Measurements from ENCODE around the gene NUDCD2. TPM values are rescaled to one million over a fixed set of nuclear protein-coding genes. Genes with fewer than 3 reads are reported as not detected.

NUDCD2 gene
- total RNA-seq, 1 experiment from 2014 or later = 56.8 TPM

- intact Hi-C loops (cut with micrococcal nuclease) = no loop called here
- RAD21 ChIA-PET (ENCODE audit: low non-redundant PET in 1 of 2, low total read pairs in 2 of 2, uncharacterized antibody in 2 of 2, unreplicated experiment in 2 of 2) = no interaction called here
- Histone ChIP-seq H3K36me3 (ENCODE audit: control insufficient read depth in 1 of 2, insufficient read depth in 2 of 2, low read length in 2 of 2) (no peaks in the 10 kb centered on the region), H3K4me3 (replicated peaks in 1 of 2; ENCODE audit: low read depth in 1 of 2, low read length in 2 of 2) (no peak overlapping the region), H3K27me3 (ENCODE audit: insufficient read depth, low read length) (no peaks in the 10 kb centered on the region), H3K4me1 (ENCODE audit: control insufficient read depth in 1 of 2, insufficient read depth in 2 of 2, low read length in 2 of 2) (peaks cover 0 to 11% of the 10 kb centered on the region in 2 experiments; a peak in 3 of 4 replicates), H3K79me2 (ENCODE audit: insufficient read depth, low read length) (peaks cover 8% of the 10 kb centered on the region), H3K4me2 (ENCODE audit: low read length) (no peak overlapping the region), H3K27ac (ENCODE audit: low read depth, low read length) (no peak overlapping the region), H3K9me3 (ENCODE audit: control insufficient read depth in 1 of 2, insufficient read depth in 1 of 2, low read depth in 1 of 2, low read length in 2 of 2) (no peaks in the 10 kb centered on the region), H2AFZ (ENCODE audit: low read depth, low read length, poor library complexity, severe bottlenecking) (no peak overlapping the region), H3K9ac (ENCODE audit: low read length) (no peak overlapping the region), H3K9me2 (ENCODE audit: insufficient read depth) (no peaks in the 10 kb centered on the region), H4K20me1 (ENCODE audit: insufficient read depth) (no peaks in the 10 kb centered on the region)
- ATAC-seq (no peak), DNase-seq (ENCODE audit: low read depth, low spot score) (no peak)
- CTCF ChIA-PET = no interaction called here
- BruUV-seq (replicated peaks) = no TSS peak
- POLR2A ChIA-PET = no interaction called here
- TF ChIP-seq ZFX (IDR thresholded peaks at IDR 0.05) (no peak), EGR1 (IDR thresholded peaks at IDR 0.05; ENCODE audit: low read depth) (no peak), JUND (IDR thresholded peaks at IDR 0.05) (no peak), ZBTB33 (IDR thresholded peaks at IDR 0.05; ENCODE audit: extremely low read depth, insufficient replicate concordance, low read length) (no peak), CBX3 (IDR thresholded peaks at IDR 0.05; ENCODE audit: low read depth) (no peak), ELF1 (IDR thresholded peaks at IDR 0.05; ENCODE audit: borderline replicate concordance, low read depth) (no peak), POLR2A (IDR thresholded peaks at IDR 0.05; ENCODE audit: borderline replicate concordance, extremely low read depth, insufficient read depth, insufficient read length) (no peak), MAX (IDR thresholded peaks at IDR 0.05) (no peak), RAD21 (IDR thresholded peaks at IDR 0.05; ENCODE audit: low read depth) (no peak), FOSL1 (IDR thresholded peaks at IDR 0.05; ENCODE audit: low read depth) (no peak)
- TF ChIP-seq, protein P1, sequence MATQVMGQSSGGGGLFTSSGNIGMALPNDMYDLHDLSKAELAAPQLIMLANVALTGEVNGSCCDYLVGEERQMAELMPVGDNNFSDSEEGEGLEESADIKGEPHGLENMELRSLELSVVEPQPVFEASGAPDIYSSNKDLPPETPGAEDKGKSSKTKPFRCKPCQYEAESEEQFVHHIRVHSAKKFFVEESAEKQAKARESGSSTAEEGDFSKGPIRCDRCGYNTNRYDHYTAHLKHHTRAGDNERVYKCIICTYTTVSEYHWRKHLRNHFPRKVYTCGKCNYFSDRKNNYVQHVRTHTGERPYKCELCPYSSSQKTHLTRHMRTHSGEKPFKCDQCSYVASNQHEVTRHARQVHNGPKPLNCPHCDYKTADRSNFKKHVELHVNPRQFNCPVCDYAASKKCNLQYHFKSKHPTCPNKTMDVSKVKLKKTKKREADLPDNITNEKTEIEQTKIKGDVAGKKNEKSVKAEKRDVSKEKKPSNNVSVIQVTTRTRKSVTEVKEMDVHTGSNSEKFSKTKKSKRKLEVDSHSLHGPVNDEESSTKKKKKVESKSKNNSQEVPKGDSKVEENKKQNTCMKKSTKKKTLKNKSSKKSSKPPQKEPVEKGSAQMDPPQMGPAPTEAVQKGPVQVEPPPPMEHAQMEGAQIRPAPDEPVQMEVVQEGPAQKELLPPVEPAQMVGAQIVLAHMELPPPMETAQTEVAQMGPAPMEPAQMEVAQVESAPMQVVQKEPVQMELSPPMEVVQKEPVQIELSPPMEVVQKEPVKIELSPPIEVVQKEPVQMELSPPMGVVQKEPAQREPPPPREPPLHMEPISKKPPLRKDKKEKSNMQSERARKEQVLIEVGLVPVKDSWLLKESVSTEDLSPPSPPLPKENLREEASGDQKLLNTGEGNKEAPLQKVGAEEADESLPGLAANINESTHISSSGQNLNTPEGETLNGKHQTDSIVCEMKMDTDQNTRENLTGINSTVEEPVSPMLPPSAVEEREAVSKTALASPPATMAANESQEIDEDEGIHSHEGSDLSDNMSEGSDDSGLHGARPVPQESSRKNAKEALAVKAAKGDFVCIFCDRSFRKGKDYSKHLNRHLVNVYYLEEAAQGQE (IDR thresholded peaks at IDR 0.05; ENCODE audit: low read depth) = no peak
Observed at GRCh38 chr5:163433271-163433670, 26.6 kb downstream of the NUDCD2 start.

Measured in HCT116 (cell line).